ENCODE measurements around the gene LSG1.
"Not testable (repeated sequence)": the region's sequence is repeated elsewhere in the genome, so short reads cannot be mapped to it uniquely, and the experiment has no call there.

Gene LSG1

DNA sequence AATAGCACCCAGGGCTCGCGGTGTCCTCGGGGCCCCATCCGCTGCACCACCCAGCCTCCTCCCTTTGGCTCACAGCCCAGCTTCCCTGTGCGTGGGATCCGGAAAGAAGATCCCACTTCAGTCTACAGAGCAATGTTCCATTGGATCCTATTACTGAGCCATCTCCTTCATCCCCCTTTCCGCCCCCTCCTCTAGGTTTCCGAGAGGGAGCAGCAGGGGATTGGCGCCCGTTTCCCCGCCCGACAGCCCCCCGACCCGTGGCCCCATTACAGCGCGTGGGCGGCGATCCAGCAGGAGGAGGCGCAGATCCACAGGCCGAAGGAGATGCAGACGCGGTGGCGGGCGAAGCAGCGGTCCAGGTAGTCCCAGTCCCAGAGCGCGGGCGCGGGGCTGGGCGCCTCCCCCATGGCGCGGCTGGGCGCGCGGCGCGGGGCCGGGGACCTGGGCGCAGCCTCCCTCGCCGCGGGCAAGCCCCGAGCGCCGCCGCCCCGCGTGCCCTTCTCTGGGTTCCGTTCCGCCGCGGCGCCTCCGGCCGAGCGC is 39.1 kb downstream of the LSG1 start:
- Histone ChIP-seq H3K9me3 (ENCODE audit: control insufficient read depth, insufficient read depth, low read length) (no peaks in the 10 kb centered on the region; the same call in 1 of the 2 replicates), H3K27ac (ENCODE audit: low read length) (no peak overlapping the region), H3K27me3 (ENCODE audit: control insufficient read depth, insufficient read depth, low read length) (no peaks in the 10 kb centered on the region), H3K4me3 (ENCODE audit: low read length) (peak overlapping the region; percentile 43; the same call in 1 of the 2 replicates), H3K4me1 (ENCODE audit: control insufficient read depth, insufficient read depth, low read length) (peaks cover 2% of the 10 kb centered on the region; the same call in 1 of the 2 replicates), H3K36me3 (ENCODE audit: control insufficient read depth, insufficient read depth, low read length) (peaks cover 12% of the 10 kb centered on the region)
- DNase-seq (ENCODE audit: low read depth, low spot score): no peak
- WGBS (ENCODE audit: insufficient coverage, insufficient read length): no CpG with 5 or more reads among the region's 56 CpGs

DNA sequence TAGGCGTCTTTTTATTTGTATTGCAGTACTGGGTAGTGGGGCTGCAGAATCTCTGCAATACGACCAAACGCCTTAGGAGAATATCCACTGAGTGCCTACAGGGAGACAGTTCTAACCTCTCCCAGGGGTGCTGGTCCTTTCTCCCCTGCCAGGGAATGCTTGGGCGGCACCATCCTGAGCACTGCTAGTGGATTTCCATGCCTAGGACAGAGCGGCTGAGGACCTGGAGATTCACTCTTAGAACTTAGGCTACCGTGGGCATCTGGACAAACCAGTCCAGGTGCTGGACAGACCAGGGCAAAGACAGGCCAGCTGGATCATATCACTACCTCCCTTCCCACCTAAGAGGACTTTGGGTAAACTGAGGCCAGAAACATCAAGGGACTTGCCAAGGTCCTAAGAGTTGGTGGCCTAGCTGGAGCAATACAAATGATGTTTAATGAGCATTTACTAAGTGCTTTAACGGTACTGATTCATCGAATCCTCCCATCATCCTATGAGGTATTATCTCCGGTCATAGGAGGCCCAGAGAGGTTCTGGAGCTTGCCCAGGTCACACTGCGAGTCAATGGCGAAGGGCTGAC is 39.7 kb downstream of the LSG1 start:
- Histone ChIP-seq H3K9me3 (ENCODE audit: control insufficient read depth, insufficient read depth, low read length) (no peaks in the 10 kb centered on the region; the same call in 1 of the 2 replicates), H3K36me3 (ENCODE audit: control insufficient read depth, insufficient read depth, low read length) (peaks cover 12% of the 10 kb centered on the region), H3K4me1 (ENCODE audit: control insufficient read depth, insufficient read depth, low read length) (peaks cover 2% of the 10 kb centered on the region; the same call in 1 of the 2 replicates), H3K27ac (ENCODE audit: low read length) (no peak overlapping the region), H3K27me3 (ENCODE audit: control insufficient read depth, insufficient read depth, low read length) (no peaks in the 10 kb centered on the region), H3K4me3 (ENCODE audit: low read length) (peak overlapping the region; percentile 43; the same call in 1 of the 2 replicates)
- no CpG with 5 or more reads among the region's 11 CpGs for WGBS (ENCODE audit: insufficient coverage, insufficient read length)
- no peak for DNase-seq (ENCODE audit: low read depth, low spot score)

DNA sequence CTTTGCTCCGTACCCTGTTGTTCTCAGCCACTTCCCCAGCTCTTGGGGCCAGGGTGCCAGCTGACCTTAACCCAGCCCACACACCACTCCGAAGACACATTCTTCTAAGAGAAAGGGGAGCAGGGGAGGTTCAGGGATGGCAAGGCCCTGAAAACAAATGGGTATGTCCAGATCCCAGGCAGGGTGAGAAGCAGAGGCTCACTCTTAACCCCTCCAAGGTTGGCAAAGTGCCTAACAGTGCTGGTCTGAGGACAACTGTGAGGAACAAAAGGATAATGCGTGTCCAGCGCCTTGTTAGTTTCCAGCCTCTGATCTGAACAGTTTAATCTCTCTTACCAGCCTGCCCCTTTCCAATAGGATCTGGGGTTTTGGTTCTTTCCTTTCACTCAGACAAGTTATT is 40.3 kb downstream of the LSG1 start:
- DNase-seq (ENCODE audit: low read depth, low spot score): no peak
- H3K9me3 ChIP-seq (ENCODE audit: control insufficient read depth, insufficient read depth, low read length): no peaks in the 10 kb centered on the region; the same call in 1 of the 2 replicates
- H3K27ac ChIP-seq (ENCODE audit: low read length): no peak overlapping the region
- peaks cover 2% of the 10 kb centered on the region; the same call in 1 of the 2 replicates for H3K4me1 ChIP-seq (ENCODE audit: control insufficient read depth, insufficient read depth, low read length)
- H3K4me3 ChIP-seq (ENCODE audit: low read length): no peak overlapping the region
- WGBS (ENCODE audit: insufficient coverage, insufficient read length): no CpG with 5 or more reads among the region's 4 CpGs
- no peaks in the 10 kb centered on the region for H3K27me3 ChIP-seq (ENCODE audit: control insufficient read depth, insufficient read depth, low read length)
- H3K36me3 ChIP-seq (ENCODE audit: control insufficient read depth, insufficient read depth, low read length): peaks cover 12% of the 10 kb centered on the region

DNA sequence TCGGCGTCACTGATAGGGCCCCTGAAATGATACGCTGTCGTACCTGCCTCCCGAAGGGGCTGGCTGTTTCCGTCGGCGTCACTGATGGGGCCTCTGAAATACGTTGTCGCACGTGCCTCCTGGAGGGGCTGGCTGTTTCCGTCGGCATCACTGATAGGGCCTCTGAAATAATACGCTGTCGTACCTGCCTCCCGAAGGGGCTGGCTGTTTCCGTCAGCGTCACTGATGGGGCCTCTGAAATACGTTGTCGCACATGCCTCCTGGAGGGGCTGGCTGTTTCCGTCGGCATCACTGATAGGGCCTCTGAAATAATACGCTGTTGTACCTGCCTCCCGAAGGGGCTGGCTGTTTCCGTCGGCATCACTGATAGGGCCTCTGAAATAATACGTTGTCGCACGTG is 41.3 kb downstream of the LSG1 start:
- H3K36me3 ChIP-seq (ENCODE audit: control insufficient read depth, insufficient read depth, low read length): peaks cover 17% of the 10 kb centered on the region
- H3K27me3 ChIP-seq (ENCODE audit: control insufficient read depth, insufficient read depth, low read length); H3K4me3 ChIP-seq (ENCODE audit: low read length); DNase-seq (ENCODE audit: low read depth, low spot score); H3K9me3 ChIP-seq (ENCODE audit: control insufficient read depth, insufficient read depth, low read length); H3K4me1 ChIP-seq (ENCODE audit: control insufficient read depth, insufficient read depth, low read length); H3K27ac ChIP-seq (ENCODE audit: low read length): not testable (repeated sequence)
- no CpG with 5 or more reads among the region's 29 CpGs for WGBS (ENCODE audit: insufficient coverage, insufficient read length)

DNA sequence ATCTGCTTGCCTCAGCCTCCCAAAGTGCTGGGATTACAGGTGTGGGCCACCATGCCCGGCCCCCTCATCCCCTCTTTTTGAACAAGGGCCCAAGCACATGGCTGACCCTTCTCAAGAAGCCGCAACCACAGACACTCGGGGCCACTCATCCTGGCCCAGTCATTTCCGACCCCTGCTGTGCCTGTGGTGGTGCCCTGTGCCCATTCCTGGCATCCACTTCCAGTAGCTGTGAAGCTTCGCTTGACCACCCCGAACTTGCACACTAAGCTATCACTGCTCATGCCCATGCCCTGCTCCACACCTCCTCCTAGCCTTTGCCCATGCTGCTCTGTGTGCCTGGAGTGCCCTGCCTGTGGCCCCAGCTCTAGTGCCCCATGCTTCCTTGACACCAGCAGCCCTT is 47.0 kb downstream of the LSG1 start:
- Histone ChIP-seq H3K4me3 (ENCODE audit: low read length) (no peak overlapping the region), H3K4me1 (ENCODE audit: control insufficient read depth, insufficient read depth, low read length) (no peaks in the 10 kb centered on the region), H3K9me3 (ENCODE audit: control insufficient read depth, insufficient read depth, low read length) (no peaks in the 10 kb centered on the region; the same call in 1 of the 2 replicates), H3K36me3 (ENCODE audit: control insufficient read depth, insufficient read depth, low read length) (peaks cover 11% of the 10 kb centered on the region; the same call in 1 of the 2 replicates), H3K27ac (ENCODE audit: low read length) (no peak overlapping the region), H3K27me3 (ENCODE audit: control insufficient read depth, insufficient read depth, low read length) (no peaks in the 10 kb centered on the region)
- no peak for DNase-seq (ENCODE audit: low read depth, low spot score)
- no CpG with 5 or more reads among the region's 6 CpGs for WGBS (ENCODE audit: insufficient coverage, insufficient read length)

DNA sequence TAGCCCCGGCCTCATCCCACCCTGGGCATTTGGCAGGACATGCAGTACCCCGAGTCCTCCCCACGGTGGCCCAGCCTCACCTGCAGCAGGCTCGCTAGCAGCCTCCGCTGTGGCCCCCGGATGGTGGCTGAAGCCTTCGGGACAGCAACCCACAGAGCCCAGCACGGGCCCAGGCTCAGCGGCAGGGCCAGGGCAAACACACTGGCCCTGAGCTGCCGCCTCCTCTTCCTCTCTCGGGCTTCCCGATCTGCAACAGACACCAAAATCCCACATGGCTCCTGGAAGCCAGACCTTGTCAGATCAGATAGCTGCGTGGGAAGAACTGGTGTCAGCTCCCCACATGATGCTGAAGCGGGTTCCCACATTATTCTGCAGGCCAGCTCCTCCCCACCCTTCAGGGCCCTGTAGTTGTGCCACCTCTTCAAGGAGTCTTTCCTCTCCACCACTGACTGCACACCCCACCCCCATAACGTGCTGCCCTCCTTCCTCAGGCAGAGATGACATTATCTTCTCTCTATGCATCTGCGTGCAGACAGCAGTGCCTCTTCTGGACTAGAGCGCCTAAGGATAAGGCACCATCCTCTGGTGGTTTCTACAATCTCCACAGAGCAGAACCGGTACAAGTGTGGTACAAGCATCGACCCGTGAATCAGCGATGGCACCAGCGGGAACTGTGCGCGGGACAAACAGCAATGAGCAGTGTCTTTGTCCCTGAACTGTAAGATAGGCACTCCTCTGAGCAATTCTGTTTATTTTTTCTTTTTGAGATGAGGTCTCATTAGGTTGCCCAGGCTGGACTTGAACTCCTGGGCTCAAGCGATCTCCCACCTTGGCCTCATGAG is 48.3 kb downstream of the LSG1 start:
- H3K4me3 ChIP-seq (ENCODE audit: low read length): no peak overlapping the region
- no peak overlapping the region for H3K27ac ChIP-seq (ENCODE audit: low read length)
- WGBS (ENCODE audit: insufficient coverage, insufficient read length): no CpG with 5 or more reads among the region's 25 CpGs
- no peak for DNase-seq (ENCODE audit: low read depth, low spot score)
- peaks cover 8% of the 10 kb centered on the region; the same call in 1 of the 2 replicates for H3K36me3 ChIP-seq (ENCODE audit: control insufficient read depth, insufficient read depth, low read length)
- no peaks in the 10 kb centered on the region for H3K4me1 ChIP-seq (ENCODE audit: control insufficient read depth, insufficient read depth, low read length)
- no peaks in the 10 kb centered on the region for H3K27me3 ChIP-seq (ENCODE audit: control insufficient read depth, insufficient read depth, low read length)
- no peaks in the 10 kb centered on the region for H3K9me3 ChIP-seq (ENCODE audit: control insufficient read depth, insufficient read depth, low read length)

DNA sequence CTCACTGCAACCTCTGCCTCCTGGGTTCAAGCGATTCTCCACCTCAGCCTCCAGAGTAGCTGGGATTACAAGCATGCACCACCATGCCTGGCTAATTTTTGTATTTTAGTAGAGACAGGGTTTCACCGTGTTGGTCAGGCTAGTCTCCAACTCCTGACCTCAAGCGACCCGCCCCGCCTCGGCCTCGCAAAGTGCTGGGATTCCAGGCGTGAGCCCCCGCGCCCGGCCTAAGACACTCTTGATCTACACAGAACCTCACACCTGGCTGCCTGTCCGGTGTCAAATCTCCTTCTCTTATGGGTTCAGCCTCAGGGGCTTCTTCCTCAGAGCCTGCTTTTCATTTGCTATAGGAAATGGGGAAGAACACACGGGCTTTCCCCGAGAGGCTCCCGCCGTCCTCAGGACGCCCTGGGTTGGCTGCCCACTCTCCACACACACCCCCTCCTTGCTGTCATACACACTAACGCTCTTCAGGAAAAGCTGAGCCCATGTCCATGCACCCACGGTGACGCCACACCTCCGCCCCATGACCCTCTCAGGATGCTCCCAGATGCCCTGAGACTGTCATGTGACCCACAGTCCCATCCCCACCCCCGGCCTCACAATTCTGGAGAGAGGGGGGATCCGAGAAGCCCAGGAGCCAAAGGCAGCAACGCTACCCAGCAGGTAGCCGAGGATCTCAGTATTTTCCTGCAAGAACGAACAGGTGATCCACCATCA is 49.2 kb downstream of the LSG1 start:
- no peak overlapping the region for H3K4me3 ChIP-seq (ENCODE audit: low read length)
- H3K36me3 ChIP-seq (ENCODE audit: control insufficient read depth, insufficient read depth, low read length): 0 out of 2 replicates have a peak, but pooled peaks cover 5% of the 10 kb centered on the region
- no peak for DNase-seq (ENCODE audit: low read depth, low spot score)
- H3K9me3 ChIP-seq (ENCODE audit: control insufficient read depth, insufficient read depth, low read length): no peaks in the 10 kb centered on the region
- H3K27ac ChIP-seq (ENCODE audit: low read length): no peak overlapping the region
- H3K27me3 ChIP-seq (ENCODE audit: control insufficient read depth, insufficient read depth, low read length): no peaks in the 10 kb centered on the region
- WGBS (ENCODE audit: insufficient coverage, insufficient read length): no CpG with 5 or more reads among the region's 26 CpGs
- no peaks in the 10 kb centered on the region for H3K4me1 ChIP-seq (ENCODE audit: control insufficient read depth, insufficient read depth, low read length)

DNA sequence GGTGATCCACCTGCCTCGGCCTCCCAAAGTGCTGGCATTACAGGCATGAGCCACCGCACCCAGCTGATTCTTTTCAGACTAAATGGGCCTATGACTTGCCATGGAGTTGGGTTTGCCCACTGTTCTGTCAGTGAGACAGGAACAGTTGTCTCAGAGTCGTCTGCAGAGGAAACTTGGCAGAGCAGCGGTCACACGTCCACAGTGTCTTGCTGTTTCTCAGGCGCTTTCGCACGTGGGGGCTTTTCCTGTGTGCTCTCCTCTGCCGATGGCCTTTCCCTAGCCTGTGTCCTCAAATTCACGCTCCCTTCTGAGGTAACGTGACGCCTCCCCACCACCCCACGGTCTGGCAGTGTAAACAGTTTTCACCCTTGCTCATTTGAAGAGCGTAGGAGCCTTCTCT is 50.0 kb downstream of the LSG1 start:
- no peak overlapping the region for H3K27ac ChIP-seq (ENCODE audit: low read length)
- no peaks in the 10 kb centered on the region for H3K9me3 ChIP-seq (ENCODE audit: control insufficient read depth, insufficient read depth, low read length)
- H3K4me3 ChIP-seq (ENCODE audit: low read length): no peak overlapping the region
- H3K36me3 ChIP-seq (ENCODE audit: control insufficient read depth, insufficient read depth, low read length): 0 out of 2 replicates have a peak, but pooled peaks cover 5% of the 10 kb centered on the region
- no peaks in the 10 kb centered on the region for H3K4me1 ChIP-seq (ENCODE audit: control insufficient read depth, insufficient read depth, low read length)
- no peak for DNase-seq (ENCODE audit: low read depth, low spot score)
- no CpG with 5 or more reads among the region's 14 CpGs for WGBS (ENCODE audit: insufficient coverage, insufficient read length)
- no peaks in the 10 kb centered on the region for H3K27me3 ChIP-seq (ENCODE audit: control insufficient read depth, insufficient read depth, low read length)

DNA sequence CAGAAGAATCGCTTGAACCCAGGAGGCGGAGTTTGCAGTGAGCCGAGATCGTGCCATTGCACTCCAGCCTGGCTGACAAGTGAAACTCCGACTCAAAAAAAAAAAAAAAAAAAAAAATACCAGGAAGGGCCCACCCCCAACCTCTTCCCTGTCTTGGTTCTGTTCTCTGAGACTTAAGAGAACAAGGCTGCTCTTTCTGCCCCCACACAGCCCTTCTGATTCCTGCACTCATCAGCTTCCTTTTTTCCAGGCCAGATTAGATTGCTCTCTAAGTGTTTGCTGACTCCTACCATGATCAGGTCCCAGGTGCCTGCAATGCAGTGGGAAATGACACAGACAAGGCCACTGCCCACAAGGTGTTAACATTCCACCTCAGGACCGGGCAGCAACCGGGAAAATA is 51.8 kb downstream of the LSG1 start:
- no peaks in the 10 kb centered on the region for H3K27me3 ChIP-seq (ENCODE audit: control insufficient read depth, insufficient read depth, low read length)
- no peak overlapping the region for H3K4me3 ChIP-seq (ENCODE audit: low read length)
- H3K9me3 ChIP-seq (ENCODE audit: control insufficient read depth, insufficient read depth, low read length): no peaks in the 10 kb centered on the region
- no peaks in the 10 kb centered on the region for H3K4me1 ChIP-seq (ENCODE audit: control insufficient read depth, insufficient read depth, low read length)
- no peak for DNase-seq (ENCODE audit: low read depth, low spot score)
- WGBS (ENCODE audit: insufficient coverage, insufficient read length): no CpG with 5 or more reads among the region's 7 CpGs
- no peaks in the 10 kb centered on the region for H3K36me3 ChIP-seq (ENCODE audit: control insufficient read depth, insufficient read depth, low read length)
- no peak overlapping the region for H3K27ac ChIP-seq (ENCODE audit: low read length)

DNA sequence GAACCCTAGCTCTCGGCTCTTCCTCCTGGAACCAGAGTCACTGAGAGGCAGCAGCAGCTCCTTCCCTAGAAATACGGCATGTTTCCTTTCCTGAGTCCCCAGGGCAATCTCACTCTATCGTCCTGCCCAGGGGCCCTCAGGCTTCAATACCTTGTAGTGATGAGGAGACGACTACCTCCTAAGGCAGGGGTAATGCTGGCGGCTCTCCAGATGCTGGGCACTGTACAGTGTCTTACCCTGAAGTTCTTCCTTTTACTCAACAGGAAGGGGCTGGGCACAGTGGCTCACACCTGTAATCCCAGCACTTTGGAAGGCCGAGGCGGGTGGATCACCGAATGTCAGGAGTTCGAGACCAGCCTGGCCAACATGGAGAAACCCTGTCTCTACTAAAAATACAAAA is 52.2 kb downstream of the LSG1 start:
- Histone ChIP-seq H3K27ac (ENCODE audit: low read length) (no peak overlapping the region), H3K4me3 (ENCODE audit: low read length) (no peak overlapping the region), H3K9me3 (ENCODE audit: control insufficient read depth, insufficient read depth, low read length) (no peaks in the 10 kb centered on the region), H3K27me3 (ENCODE audit: control insufficient read depth, insufficient read depth, low read length) (no peaks in the 10 kb centered on the region), H3K36me3 (ENCODE audit: control insufficient read depth, insufficient read depth, low read length) (no peaks in the 10 kb centered on the region), H3K4me1 (ENCODE audit: control insufficient read depth, insufficient read depth, low read length) (no peaks in the 10 kb centered on the region)
- no CpG with 5 or more reads among the region's 9 CpGs for WGBS (ENCODE audit: insufficient coverage, insufficient read length)
- DNase-seq (ENCODE audit: low read depth, low spot score): no peak
